HTERT RPE-1 (cell line): ENCODE results near the gene KDM8.
"Not testable (repeated sequence)": the region's sequence is repeated elsewhere in the genome, so short reads cannot be mapped to it uniquely, and the experiment has no call there.

ENCODE experiments used
- in situ Hi-C: fragments of 300-500 bp; cut with MboI; formaldehyde crosslinking; loops from 4 replicates; pipeline ENCODE4 v1.14.3; 2020; ENCODE audit warnings: low sequenced_read_pairs

KDM8 gene

DNA sequence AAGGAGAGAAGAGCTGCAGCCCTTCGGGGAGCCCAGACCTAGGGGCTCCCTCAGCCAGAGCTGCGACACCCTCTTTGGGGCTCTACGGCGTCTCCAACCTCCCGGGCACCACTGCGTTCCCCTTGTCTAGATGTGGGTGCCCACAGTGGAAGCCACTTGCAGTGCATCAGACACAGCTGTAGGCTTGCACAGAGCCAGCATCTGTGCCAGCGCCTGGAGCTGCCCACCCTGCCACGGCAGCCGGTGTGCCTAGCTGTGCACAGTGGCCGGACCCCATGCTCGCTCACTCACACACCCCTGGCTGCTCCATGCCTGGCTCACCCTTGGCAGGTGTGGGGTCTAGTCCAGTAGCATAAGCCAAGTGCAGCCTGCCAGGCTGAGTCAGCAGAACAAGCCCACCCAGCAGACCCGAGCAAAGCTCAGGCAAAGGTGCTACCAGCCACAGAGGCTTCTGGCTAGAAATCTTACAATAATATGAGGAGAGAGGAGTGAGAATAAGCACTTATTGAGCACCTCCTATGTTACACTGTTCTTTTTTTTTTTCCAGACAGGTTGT, 12.9 kb upstream of the KDM8 start:
- in situ Hi-C loops, result no loop called here

DNA sequence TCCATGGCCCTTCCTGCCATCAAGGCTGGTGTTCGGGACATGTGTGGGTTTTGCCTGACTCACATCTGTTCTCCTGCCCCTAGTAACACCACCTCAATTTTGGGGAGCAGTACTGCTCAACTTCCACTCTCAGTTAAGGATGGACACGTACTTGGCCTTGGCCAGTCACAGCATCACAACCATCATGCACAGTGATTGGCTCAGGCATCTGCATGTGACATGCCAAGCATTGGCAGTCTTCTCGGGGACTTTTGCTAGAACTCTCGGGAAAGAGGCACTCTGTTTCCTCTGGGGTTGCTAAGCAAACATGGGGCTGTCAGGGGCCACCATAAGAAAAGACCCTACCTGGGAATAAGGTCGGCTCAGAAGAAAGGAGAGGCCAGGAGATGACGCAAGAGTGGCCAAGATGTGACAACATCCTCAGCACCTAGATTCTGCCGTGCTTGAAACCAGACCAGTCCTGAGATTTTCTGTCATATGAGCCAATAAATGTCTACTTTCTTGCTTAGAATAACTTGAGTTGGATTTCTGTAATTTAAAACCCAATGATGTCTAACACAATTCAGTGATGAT, 11.9 kb upstream of the KDM8 start:
- in situ Hi-C loops, result no loop called here

DNA sequence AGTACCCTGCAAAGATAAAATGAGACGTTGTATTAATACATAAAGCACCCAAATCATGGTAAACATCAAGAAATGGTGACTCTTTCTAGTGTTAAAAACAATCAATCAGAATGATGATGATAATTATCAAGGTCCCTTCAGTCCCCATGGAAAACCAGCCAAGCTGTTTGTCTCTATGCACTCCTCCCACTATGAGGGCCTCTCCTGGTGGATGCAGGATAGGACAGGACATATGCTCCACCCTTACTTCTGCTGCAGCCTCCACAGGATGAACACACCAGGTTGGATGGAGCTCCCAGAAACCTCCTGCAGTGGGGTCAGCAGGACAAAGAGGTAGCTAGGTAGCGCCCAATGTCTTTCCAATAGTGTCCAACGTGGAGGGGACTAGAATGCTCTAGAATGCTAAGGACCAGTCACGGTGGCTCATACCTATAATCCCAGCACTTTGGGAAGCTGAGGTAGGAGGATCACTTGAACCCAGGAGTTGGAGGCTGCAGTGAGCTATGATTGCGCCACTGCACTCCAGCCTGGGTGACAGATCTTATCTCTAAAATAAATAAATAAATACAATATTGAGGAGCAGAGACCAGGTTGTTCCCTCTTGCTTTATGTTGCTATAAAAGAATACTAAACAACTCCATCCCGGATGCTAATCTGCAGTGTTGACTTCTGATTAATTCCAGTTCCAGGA, 9.9 kb upstream of the KDM8 start:
- in situ Hi-C loops, result no loop called here

DNA sequence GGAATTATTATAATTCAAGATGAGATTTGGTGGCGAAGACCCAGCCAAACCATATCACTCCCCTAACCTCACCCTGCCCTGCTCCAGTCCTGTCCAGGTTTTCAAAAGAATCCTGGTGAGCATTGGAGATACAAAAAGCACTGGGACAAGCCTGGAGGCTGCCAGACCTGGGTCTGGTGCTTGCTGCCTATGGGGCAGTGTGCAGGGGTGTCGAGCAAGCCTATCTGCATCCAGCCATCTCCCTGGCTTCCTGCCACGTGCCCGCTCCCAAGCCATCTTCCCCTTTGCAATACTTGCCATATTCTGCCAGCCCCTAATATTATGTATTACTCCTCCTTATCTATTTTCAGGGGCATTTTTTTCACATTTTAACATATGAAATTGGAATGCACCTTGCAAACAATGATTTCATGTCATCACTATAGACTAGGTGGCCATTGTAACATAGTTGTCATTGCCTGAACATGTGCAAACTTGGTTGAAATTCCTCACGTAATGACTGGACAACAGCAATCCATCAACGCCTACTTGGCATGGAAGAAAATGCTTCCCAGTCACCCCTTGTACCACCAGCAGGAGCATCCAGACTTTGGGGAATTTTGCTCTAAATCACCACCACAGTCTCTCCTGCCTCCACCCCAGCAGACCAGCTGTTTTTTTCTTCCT, 8.1 kb upstream of the KDM8 start:
- in situ Hi-C loops, result no loop called here

DNA sequence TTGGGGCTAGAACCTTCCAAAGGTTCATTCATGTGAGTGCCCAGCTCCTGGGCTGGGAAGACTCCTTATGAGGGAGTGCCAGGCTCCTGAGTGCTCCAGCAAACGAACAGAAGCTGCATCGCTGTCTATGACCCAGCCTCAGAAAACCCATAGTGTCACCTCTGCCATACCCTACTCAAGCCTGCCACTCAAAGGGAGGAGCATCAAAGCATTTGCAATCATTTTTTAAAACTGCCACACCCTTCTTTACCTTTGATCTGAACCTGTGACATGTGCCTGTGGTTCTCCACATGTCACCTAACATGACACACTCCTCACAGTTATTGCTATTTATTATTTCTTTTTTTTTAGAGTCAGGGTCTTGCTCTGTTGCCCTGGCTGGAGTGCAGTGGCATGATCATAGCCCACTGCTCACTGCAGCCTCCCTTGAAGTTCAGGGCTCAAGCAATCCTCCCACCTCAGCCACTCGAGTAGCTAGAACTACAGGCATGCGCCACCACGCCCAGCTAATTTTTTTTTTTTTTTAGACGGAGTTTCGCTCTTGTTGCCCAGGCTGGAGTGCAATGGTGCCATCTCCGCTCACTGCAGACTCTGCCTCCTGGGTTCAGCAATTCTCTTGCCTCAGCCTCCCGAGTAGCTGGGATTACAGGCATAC, 7.3 kb upstream of the KDM8 start:
- in situ Hi-C loops, result no loop called here

DNA sequence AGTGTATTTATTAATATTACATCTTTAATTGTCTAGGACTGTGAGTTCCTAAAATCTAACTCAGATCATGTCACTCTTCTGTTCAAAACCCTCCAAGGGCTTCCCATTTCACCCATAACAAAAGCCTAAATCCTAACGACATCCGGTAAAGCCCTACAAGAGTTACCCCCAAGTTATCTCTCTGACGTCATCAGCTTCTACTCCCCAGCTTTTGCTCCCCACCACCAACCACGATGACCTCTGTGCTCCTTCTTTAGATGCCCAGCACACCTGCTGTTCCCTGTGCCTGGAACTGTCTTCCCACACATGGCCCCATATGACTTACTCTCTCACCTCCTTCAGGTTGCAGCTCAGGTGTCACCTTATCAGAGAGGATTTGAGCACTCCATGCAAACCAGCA, 6.3 kb upstream of the KDM8 start:
- in situ Hi-C loops, result no loop called here

DNA sequence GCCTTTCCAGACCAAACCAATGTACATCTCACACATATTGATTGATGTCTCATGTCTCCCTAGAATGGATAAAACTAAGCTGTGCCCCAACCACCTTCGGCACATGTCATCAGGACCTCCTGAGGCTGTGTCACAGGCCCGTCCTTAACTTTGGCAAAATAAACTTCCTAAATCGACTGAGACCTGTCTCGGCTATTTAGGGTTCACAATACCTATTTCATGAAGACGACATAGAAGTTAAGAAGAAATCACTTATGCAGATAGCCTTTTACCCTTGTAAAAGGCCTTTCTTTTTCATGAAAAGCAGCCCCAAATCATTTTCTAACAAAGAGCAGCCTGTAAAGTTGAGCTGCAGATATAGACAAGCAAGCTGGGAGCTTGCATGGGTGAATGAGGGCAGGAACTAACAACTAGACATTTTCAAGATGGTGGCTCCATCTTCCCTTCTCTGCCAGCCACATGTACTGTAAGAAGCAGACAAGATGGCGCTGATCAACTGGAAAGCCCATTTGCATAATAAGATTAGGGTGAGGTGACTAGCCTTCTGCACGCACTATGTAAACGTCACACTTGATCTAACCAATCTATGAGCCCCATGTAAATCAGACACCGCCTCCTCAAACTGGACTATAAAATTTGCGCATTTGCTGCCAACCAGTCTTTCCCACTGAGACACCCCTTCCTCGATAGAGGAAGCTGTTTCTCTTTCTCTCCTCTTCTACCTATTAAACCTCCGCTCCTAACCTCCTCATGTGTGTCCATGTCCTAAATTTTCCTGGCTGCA, 4.7 kb upstream of the KDM8 start:
- in situ Hi-C loops, result no loop called here

DNA sequence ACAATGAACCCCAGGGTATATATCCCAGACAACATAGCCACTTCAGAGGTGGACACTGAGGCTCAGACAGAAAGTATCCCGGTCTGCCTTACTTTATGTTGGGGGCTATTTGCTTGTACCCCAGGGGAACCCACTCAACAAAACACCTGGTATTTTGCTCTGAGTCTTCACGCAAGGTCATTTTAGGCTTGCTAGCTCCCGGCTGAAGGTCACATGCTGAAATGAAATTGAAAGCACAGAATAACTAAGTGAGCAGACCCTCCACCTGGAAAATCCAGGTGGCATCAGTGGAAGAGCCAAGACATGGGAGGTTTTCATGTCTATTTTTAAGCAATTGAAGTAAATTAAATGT, 4.1 kb upstream of the KDM8 start:
- in situ Hi-C loops, result no loop called here

DNA sequence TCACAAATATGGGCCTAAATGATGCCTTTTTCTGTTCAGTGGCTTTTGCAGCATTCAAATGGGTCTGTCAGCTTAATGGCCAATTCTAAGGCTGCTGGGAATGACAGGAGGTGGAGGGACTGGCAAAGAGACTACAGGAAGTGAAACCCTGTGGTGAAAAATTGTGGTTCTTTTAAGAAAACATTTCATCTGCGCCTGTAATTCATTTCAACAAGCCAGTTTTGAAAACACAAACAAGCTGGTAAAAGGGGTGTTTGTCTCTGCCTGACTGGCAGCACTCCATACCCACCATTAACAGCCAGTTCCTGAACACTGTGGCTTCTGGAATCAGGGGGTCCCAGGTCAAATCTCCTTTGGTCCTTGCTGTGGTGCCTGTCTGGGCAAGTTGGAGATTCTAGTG, 3.6 kb upstream of the KDM8 start:
- in situ Hi-C loops, result no loop called here

DNA sequence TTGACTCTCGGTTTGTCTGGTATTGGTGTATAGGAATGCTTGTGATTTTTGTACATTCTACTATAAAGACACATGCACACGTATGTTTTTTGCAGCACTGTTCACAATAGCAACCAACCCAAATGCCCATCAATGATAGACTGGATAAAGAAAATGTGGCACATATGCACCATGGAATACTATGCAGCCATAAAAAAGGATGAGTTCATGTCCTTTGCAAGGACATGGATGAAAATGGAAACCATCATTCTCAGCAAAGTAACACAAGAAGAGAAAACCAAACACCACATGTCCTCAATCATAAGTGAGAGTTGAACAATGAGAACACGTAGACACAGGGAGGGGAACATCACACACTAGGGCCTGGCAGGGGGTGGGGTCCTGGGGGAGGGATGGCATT, 2.4 kb upstream of the KDM8 start:
- in situ Hi-C loops, result not testable (repeated sequence)

DNA sequence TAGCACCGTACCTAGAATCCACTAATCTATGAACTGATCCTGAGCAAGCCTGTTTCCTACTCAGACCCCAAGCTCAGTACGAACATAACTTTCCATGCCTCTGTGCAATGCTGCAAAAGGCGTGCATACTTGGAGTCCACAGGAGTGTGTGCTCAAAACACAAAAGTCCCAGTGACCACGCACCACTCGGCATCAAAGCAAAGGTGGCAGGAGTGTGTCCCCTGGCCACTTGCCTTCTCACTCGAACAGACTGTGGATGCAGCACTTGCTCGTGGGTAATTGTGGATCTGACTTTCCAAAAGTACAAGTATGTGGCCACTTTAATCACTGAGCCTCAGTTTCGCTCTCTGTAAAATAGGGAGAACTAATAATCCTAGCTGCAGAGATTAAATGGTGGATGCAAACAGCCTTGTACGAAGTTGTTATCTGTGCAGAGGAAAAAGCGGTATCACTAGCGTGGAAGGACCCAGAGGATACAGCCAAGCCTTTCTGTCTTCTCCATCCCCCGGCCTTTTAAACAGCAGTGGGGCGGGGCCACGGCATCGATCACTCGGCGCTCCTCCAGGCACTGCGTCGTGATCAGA, 311 bp upstream of the KDM8 start:
- in situ Hi-C loops, result no loop called here

DNA sequence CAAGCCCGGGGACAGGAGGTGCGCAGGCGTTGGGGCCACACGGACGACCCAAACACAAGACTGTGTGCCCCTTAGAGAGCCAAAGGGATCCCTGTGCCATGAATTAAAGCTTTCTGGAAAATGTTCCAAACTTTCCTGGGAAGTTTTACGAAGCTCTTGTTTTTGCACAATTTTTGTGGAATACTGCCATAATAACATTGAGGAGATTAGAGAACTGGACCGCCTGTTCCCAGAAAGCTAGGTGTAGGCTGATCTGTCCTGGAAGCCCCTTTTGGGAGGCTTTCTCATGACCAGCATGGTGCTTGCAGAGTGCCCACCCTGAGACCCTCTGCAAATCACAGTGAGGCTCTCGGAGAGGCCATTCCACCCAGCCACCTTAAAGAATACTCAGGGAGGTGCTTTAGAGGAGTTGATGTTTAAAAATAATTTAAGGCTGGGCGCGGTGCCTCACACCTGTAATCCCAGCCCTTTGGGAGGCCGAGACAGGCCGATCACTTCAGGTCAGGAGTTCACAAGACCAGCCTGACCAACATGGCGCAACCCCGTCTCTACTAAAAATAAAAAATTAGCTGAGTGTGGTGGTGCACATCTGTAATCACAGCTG, 1.1 kb downstream of the KDM8 start:
- in situ Hi-C loops, result no loop called here

DNA sequence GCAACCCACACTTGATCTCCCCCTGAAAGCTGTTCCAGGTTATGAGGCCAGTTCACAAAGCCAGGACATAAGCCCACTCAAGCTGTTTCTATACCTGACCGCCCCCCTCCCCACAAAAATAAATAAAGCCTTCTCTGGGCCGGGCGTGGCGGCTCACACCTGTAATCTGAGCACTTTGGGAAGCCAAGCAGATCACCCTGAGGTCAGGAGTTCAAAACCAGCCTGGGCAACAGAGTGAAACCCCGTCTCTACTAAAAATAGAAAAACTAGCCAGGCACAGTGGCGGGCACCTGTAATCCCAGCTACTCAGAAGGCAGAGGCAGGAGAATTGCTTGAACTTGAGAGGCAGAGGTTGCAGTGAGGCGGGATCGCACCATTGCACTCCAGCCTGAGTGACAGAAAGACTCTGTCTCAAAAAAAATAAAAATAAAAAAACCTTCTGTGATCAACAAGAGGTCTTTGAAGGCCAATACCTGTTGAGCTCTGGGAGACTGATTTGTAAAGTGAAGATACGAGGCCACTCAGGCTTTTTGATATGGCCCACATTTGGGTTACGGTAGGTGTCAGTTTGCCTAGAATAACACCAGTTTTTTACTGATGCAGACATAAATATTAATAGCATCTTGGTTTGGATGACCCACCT, 2.2 kb downstream of the KDM8 start:
- in situ Hi-C loops, result no loop called here

DNA sequence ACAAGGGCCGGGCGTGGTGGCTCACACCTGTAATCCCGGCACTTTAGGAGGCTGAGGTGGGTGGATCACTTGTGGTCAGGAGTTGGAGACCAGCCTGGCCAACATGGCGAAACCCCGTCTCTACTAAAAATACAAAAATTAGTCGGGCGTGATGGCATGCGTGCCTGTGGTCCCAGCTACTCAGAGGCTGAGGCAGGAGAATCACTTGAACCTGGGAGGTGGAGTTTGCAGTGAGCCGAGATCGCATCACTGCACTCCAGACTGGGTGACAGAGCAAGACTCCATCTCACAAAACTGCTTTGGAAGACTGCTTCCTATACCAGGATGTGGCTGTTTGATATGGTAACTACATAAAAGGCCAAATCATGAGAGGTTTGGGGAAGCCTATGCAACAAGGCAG, 3.8 kb downstream of the KDM8 start:
- in situ Hi-C loops, result not testable (repeated sequence)

DNA sequence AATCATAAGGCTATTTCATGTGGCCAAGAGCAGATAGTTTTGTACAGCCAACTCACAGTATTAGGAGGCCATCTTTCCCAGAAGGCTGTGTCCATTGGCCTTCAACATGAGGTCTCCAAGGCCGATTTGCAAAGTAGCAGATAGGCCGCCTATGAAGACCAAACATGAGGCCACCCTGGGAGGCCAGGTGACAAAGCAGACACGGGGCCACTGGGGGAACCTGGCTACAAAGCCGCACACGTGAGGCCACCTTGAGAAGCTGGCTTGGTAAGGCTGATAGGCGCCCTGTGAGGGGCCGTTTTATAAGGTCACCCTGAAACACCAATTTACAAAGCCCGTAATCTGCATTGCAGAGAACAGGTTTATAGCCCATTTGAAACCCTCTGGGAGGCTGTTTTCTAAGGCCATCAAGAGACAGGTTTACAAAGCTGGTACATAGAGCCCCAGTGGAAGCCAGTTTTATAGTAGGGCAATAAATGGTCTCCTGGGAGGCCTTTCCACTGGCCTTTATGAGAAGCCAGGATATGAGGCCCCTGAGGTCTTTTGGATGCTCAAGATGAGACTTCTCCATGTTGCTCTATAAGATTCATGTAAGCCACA, 4.9 kb downstream of the KDM8 start:
- in situ Hi-C loops, result no loop called here

DNA sequence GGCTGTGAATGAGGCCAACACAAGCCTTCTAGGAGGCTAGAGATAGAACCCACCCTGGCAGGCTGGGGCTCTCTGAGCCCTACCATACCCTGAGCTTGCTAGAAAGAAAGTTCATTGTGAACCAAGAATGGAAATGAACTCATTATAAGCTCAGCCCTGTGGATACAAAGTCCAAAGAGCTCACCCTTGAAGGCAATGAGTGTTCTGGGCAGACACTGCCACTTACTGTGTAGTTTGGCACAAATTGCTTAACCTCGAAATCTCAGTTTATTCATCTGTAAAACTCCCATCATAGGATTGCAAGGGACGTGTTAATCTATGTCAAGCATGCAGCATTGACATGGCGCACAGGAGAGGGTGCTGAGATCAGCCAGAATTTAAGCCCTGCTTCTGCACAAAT, 5.5 kb downstream of the KDM8 start:
- in situ Hi-C loops, result no loop called here

DNA sequence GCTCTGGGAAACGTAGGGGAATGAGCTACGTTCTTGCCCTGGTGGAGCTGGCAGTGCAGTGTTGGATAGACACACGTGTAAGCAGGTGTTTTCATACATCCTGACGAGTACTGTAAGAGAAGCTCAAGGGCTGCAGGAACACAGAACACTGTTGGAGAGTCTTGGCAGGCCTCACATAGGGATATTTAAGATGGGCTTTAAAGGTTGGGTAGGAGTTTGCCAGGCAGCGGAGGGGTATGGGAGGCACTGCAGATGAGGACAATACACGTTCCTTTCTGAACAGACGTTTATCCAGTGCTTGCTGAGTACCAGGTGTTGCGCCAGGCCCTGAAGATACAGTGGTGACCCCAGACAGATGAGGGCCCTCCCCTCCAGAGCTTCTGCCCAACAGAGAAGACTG, 6.3 kb downstream of the KDM8 start:
- in situ Hi-C loops, result no loop called here

DNA sequence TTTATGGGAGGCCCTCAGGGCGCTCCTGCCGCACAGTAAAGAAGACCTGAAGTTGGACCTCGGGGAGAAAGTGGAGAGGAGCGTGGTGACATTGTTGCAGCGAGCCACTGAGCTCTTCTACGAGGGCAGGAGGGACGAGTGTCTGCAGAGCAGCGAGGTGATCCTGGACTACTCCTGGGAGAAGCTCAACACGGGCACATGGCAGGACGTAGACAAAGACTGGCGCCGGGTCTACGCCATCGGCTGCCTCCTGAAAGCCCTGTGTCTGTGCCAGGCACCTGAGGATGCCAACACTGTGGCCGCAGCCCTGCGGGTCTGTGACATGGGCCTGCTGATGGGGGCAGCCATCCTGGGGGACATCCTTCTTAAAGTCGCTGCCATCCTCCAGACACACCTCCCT, 6.8 kb downstream of the KDM8 start:
- in situ Hi-C loops, result no loop called here

DNA sequence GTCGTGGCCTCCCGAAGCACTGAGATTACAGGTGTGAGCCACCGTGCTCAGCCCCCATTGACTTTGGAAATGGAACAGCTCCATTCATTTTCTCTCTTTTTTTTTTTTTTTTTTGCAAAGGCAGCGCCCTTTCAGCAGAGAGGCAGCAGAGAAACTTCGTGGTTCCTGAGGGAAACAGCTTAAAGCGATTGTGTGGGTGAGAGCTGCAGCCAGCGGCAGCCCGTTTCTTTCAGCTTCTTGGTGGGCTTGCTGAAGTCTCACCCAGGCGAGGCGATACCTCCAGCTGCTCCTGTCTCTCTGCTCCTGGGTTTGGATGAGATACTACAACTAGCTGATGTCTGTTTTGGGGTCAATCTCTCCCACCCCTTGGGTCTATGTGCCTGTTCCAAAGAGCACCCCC, 7.7 kb downstream of the KDM8 start:
- in situ Hi-C loops, result no loop called here
